ENCODE results near the gene SCFD2. TPM values are rescaled to one million over a fixed set of nuclear protein-coding genes. Genes with fewer than 3 reads are reported as not detected.

Gene SCFD2
- total RNA-seq, 2 donors from 2014 or later = 17.5 to 18.6 TPM

DNA sequence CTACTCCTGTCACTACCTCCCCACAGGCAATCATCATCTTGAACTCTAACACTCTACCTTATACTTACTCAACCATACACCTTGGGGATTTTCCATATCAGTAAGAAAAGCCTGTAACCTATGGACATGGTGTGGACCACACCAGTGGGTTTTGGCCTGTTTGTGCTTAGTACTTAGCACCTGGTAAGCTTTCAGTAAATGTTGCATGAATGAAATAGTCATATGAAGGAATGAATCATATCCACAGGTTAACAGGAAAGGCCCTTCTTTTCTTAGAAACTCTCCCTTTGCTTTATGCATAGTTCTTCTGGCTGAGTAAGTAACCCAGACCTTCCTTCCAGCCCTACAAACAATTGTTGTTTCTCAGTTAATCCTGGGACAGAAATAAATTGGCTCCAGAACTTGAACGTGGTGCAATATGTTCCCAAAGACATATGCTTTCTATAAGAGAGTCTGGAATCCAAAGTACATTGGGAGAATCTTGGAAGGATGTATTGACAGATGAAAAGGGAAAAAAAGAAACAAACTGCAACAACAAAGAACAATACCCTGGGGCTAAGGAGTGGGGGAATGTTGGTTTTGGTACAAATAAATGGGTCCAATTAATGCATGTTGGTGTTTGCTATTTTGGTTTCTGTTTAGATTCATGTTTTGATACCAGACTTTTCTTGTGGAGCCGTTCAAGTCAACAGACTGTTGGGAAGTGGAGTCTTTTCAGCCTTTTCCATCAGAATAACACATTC, 475.9 kb downstream of the SCFD2 start:
- DNase-seq (ENCODE audit: low spot score) = no peak
- intact Hi-C loops (cut with DNase I) = no loop called here

DNA sequence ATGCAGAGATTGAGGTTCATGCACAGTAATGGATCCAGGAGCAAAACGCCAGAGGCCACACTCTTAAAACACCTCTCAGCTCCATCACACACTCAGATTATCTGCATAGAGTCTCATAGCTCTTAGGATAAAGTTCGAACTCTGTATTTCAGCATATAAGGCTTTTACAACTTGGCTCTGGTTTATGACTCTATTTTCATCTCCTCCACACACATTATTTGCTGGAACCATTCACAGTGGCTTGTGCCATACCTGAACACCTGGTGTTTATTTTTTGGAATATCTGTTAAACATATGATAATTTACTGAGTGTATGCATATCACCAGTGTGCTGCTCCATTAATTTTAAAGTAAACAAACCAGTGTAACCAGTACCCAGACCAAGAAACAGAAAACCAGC, 476.5 kb downstream of the SCFD2 start:
- intact Hi-C loops (cut with DNase I) = no loop called here
- no peak for DNase-seq (ENCODE audit: low spot score)

DNA sequence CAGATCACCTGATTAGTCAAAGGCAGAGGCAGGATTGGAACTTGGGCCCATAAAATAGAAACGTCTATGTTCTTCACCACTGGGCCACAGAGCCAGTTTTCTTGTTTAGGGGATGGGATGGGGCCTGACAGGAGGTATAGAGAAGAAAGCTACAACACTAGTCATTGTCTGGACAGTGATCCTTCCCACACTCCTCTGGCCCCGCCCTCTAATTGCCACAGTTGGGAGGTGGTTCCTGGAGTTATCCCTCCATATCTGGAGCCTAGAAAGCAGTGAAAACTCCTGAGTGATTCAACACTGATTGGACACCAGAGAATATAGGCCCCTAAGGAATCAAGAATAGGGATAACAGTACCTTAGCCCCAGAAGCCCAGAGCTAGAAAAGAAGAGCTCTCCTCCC, 480.9 kb downstream of the SCFD2 start:
- intact Hi-C loops (cut with DNase I) = no loop called here
- no peak for DNase-seq (ENCODE audit: low spot score)

DNA sequence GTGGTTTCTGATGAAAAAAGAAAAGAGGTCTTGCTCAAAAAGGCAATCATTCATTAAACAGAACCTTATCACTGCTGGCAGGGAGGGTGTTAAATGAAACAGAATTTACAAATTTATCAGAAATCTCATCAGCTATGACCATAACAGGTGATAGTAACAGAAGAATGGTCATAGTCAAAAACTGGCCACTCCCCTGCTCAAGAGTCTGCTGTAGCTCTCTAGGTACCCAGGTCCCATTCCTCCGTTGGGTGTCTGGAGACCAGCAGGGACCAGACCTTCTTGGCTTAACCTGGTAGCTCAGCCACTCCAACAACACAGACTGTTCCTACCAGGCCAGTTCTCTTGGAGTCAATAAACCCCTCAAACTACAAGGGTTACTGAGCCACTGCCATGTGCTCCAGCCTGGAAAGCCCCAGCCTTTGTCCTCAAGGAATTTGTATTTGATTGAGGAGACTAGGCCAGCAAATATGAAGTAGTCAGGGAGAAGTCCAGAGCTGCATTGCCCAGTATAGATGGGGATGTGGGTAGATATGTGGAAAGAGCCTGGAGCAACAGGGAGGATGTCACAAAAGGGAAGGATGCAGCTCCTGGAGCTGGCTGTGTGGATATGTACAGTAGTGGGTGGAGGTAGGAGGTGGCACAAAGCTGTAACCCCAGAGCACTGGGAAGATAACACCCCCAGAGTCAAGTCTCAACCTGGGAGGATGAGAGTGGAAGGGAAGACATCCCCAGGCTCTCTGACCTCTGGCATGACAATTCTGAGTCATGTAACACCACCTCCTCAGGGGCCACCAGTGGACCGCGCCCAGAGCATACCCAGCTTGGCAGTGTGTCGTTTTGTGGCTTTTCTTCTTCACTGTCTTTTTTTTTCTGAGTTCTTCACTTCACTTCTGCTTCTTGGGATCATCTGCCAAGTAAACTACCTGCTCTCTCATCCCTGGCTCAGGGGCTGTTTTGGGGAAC, 481.9 kb downstream of the SCFD2 start:
- intact Hi-C loops (cut with DNase I) = no loop called here
- DNase-seq (ENCODE audit: low spot score) = no peak

DNA sequence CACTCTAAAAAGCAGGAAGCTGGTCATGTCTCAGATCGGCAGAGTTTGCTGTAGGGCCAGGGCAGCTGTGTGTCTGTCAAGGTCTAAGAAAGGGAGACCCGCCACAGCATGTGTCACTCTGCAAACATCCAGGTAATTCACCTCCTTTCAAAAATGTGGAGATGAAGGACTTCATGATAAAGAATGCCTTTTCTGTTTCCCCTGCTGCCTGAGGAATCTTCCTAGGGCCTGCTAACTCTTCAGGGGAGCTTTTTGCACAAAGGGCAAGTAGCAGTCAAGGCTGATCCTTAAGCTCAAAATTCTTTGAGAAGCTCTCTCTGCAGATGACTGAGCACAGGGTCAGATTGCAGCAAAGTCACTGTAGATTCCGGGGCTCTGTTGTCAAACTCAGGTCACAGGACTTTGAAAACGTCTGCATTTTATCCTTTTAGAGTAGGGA, 482.7 kb downstream of the SCFD2 start:
- intact Hi-C loops (cut with DNase I) = no loop called here
- DNase-seq (ENCODE audit: low spot score) = no peak

GRCh38 chr4:52880994-52881393, 484.9 kb downstream of the SCFD2 start:
- intact Hi-C loops (cut with DNase I) = no loop called here
- DNase-seq (ENCODE audit: low spot score) = no peak

DNA sequence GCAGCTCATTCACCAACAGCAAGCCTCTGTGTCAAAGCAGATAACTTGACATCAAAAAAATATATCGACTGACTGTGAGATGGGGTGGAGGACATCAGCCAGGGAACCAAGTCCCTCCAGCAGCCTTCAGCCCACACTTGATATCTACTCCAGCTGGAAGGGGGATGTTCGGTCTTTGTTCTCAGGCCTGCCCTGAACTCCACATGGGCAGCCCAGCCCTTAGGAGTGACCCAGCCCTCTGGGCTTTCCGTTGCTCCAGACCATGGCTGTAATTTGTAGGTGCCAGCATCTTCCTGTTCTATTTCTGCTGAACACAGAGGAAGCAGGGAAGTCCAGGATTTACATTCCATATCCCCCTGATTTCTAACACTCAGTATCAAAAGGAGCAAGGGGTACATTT, 486.4 kb downstream of the SCFD2 start:
- intact Hi-C loops (cut with DNase I) = no loop called here
- DNase-seq (ENCODE audit: low spot score) = no peak

DNA sequence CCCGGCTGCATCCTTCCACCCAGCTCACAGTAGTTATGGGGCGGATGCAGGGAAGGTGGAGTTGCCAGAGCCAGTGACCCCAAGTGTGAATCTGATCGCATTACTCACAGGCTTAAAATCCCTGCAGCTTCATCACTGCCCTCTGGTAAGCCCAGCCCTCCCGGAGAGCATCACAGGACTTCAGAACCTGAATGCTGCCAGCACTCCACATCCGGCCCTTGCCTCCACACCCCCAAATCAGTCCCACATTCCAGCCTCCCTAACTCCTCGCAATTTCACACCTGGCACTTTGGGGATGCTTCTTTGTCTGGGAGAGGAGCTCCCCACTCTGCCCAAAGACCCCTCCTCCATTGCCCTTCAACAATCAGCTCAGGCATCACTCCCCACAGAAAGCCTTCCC, 488.2 kb downstream of the SCFD2 start:
- no peak for DNase-seq (ENCODE audit: low spot score)
- intact Hi-C loops (cut with DNase I) = loop anchor here in 1 of 2 donors (1.0 kb wide), 1 partner anchor 9 kb away; no protein-coding TSS in a partner anchor

DNA sequence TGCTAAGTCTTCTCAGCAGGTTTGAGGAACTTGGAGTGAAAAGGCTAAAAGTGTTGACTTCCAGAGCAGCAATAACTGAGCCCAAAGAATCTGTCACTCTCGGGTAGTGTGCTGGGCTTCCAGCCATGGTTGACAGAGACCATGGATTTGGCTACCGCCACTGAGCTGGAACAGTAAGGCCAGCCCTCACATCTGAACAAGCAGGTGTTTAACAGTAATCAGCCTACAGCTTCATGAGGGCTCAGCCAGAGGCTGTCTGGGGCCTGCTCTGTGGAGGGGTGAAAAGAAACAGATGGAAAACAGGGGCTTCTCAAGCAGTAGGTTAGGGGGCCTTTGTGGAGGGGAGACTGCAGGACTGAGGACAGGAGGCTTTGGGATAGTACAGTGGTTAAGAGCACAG, 488.8 kb downstream of the SCFD2 start:
- intact Hi-C loops (cut with DNase I) = loop anchor here in 1 of 2 donors (1.0 kb wide), 1 partner anchor 9 kb away; no protein-coding TSS in a partner anchor
- no peak for DNase-seq (ENCODE audit: low spot score)

DNA sequence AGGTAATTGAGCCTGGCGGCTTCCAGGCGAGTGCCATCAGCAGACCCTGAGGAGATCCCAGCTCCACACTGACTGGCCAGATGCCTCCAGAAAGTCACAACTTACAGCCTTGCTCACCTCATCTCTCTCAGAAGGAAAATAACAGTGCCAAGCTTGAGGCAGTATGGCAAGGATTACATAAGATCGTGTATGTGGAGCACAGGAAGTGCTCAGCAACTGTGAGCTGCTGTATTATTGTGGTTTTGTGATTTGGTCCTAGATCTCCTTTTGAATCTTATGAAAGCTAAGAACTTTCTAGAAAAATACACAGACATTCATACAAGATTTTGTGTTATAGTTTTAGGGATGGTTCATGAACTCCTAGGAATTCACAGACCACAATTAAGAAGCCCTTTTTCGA, 489.8 kb downstream of the SCFD2 start:
- intact Hi-C loops (cut with DNase I) = no loop called here
- DNase-seq (ENCODE audit: low spot score) = no peak

- DNase-seq (ENCODE audit: low spot score) = no peak
- intact Hi-C loops (cut with DNase I) = no loop called here
Observed at GRCh38 chr4:52874948-52875347, 490.9 kb downstream of the SCFD2 start.

DNA sequence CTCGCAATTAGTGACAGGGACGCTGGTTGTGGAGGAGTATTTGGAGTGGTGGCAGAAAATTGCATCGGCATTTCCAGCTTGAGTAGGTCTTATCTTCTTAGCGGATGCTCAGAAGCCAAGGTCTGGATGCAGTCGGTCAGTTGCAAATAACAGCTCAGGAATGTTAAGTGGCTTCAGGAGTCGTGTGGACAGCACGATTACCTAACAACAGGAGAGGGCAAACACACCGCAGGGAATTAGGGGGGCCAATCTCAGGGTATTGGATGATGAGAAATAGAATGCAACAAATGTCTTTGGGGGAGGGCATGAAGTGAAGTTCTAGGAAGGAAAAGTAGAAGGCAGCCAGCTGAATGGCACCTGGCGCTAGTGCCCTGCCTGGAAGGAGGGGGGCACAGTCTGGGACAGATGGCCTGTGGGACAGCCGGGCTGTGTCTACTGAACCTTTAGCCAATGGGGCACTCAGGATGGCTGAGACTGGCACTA, 492.0 kb downstream of the SCFD2 start:
- intact Hi-C loops (cut with DNase I) = no loop called here
- DNase-seq (ENCODE audit: low spot score) = no peak

- intact Hi-C loops (cut with DNase I) = no loop called here
- no peak for DNase-seq (ENCODE audit: low spot score)
Observed at GRCh38 chr4:52873191-52873590, 492.7 kb downstream of the SCFD2 start.

- intact Hi-C loops (cut with DNase I) = no loop called here
- no peak for DNase-seq (ENCODE audit: low spot score)
Observed at GRCh38 chr4:52870225-52870624, 495.6 kb downstream of the SCFD2 start.

DNA sequence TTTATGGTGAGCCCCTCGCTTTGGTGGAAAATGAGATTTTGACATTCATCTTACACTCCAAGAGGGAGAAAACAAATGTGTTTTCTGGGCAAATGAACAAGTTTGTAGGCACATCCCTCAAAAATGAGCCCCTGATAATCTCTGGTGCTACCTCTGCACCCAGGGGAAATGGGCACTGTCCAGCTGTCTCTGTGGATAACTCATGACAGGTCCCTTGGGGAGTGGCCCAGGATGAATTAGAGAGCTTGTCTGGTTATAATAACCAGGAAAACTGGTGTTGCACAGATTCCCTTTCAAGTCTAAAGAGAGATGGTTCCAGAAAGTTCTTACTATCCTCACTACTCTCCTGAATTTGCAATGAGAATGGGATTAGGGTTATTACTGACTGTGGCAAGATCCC, 496.2 kb downstream of the SCFD2 start:
- DNase-seq (ENCODE audit: low spot score) = no peak
- intact Hi-C loops (cut with DNase I) = loop anchor here in 1 of 2 donors (10.0 kb wide), 1 partner anchor 145 kb away; no protein-coding TSS in a partner anchor

- intact Hi-C loops (cut with DNase I) = loop anchor here in 1 of 2 donors (10.0 kb wide), 1 partner anchor 144 kb away; no protein-coding TSS in a partner anchor
- DNase-seq (ENCODE audit: low spot score) = peak; percentile 92
Observed at GRCh38 chr4:52869196-52869595, 496.7 kb downstream of the SCFD2 start.

GRCh38 chr4:52868133-52868532, 497.7 kb downstream of the SCFD2 start:
- intact Hi-C loops (cut with DNase I) = loop anchor here in 1 of 2 donors (10.0 kb wide), 1 partner anchor 143 kb away; no protein-coding TSS in a partner anchor
- DNase-seq (ENCODE audit: low spot score) = no peak

GRCh38 chr4:52867163-52867562, 498.7 kb downstream of the SCFD2 start:
- no peak for DNase-seq (ENCODE audit: low spot score)
- intact Hi-C loops (cut with DNase I) = loop anchor here in 1 of 2 donors (10.0 kb wide), 1 partner anchor 142 kb away; no protein-coding TSS in a partner anchor

DNA sequence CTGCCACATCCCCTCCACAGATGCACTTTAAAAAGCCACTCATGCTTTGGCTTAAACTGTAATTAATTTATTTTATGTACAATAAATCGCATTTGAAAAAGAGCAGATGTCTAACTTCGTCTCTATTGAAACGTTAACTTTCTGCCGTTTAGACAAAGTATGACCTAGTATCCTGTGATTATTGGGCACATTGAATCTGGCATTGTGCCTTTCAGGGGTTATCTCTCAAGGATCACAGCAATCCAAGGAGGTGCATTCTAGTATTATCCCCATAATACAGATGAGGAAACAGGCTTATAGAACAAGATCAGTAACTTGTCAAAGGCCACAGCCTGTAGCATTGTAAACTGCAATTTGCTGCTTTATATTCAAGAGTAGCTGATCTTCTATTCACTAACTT, 499.1 kb downstream of the SCFD2 start:
- intact Hi-C loops (cut with DNase I) = loop anchor here in 1 of 2 donors (10.0 kb wide), 1 partner anchor 142 kb away; no protein-coding TSS in a partner anchor

GRCh38 chr4:52865300-52865699, 500.6 kb downstream of the SCFD2 start:
- intact Hi-C loops (cut with DNase I) = loop anchor here in 1 of 2 donors (10.0 kb wide), 1 partner anchor 140 kb away; no protein-coding TSS in a partner anchor
- no peak for DNase-seq (ENCODE audit: low spot score)

More for the DNA sequence above, 499.1 kb downstream of the SCFD2 start:
- no peak for DNase-seq (ENCODE audit: low spot score)

Measured in posterior vena cava (tissue), 2 donors.